ENCODE data around the gene SRRM3.

DNA sequence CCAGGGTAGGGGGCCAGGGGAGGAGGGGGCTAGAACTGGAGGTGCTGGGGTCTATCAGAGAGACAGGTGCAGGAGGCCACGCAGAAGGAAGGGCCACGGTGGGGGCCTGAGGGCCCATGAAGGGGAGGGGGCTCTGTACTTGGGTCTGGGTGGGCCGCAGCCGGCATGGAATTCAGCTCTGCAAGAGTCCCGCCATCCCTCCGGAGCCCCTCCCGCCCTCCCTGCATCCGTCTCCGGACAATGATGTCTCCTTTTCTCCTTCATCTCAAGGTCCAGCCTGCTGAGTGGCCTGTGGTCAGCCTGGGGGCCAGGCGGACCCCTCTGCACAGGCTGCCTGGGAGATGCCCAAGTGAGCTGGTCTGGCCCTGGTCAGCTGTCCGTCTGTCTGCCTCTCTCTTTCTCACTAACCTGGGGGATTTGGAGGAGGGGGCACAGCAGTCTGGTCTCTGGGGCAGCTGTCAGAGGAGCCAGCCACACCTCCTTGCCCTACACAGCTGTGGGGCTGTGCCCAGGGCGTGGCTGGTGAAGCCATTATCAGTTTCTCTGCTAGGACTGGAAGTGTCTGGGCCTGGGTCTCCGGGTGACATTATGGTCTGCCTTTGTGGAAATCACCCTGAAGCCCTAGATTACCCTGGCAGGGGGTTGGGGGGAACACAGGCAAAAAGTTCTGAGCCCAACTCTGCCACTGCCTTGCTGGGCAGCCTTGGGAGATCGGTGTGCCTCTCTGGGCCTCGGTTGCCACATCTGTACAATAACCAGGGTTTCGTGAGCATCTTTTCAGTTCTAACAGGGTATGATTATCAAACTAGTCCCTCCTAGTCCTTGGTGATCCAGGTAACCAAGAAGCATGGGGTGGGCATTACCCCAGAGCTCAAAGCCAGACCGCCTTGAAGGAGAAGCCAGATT lies 81.8 kb downstream of the SRRM3 start:
- TF ChIP-seq, protein P1, sequence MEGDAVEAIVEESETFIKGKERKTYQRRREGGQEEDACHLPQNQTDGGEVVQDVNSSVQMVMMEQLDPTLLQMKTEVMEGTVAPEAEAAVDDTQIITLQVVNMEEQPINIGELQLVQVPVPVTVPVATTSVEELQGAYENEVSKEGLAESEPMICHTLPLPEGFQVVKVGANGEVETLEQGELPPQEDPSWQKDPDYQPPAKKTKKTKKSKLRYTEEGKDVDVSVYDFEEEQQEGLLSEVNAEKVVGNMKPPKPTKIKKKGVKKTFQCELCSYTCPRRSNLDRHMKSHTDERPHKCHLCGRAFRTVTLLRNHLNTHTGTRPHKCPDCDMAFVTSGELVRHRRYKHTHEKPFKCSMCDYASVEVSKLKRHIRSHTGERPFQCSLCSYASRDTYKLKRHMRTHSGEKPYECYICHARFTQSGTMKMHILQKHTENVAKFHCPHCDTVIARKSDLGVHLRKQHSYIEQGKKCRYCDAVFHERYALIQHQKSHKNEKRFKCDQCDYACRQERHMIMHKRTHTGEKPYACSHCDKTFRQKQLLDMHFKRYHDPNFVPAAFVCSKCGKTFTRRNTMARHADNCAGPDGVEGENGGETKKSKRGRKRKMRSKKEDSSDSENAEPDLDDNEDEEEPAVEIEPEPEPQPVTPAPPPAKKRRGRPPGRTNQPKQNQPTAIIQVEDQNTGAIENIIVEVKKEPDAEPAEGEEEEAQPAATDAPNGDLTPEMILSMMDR (IDR thresholded peaks at IDR 0.05), result no peak
- TF ChIP-seq POLR2A (IDR thresholded peaks at IDR 0.05), result no peak
